GM23338 (cell line): ENCODE results near the gene FAM78A. TPM values are rescaled to one million over a fixed set of nuclear protein-coding genes. Genes with fewer than 3 reads are reported as not detected.
"Not testable (repeated sequence)": the region's sequence is repeated elsewhere in the genome, so short reads cannot be mapped to it uniquely, and the experiment has no call there.

Experiments used
- ATAC-seq: fragments of 200-7000 bp; cut with Tn5 transposase; 3 replicates; pipeline ENCODE4 v1.9.1; 2020
- DNase-seq: peaks from one replicate; pipeline ENCODE4 v3.0.0-alpha.2; 2015; ENCODE audit warnings: low spot score
- H2AFZ ChIP-seq: fragments of 200-600 bp; sonication (generic); 2 replicates; pipeline ENCODE4 v1.8.0; 2016; ENCODE audit warnings: antibody characterized with exemption, mild to moderate bottlenecking, moderate library complexity
- H3F3A ChIP-seq: fragments of 200-600 bp; sonication (generic); replicated peaks from 2 replicates; pipeline ENCODE4 v1.8.0; 2017; ENCODE audit warnings: antibody characterized with exemption, mixed run types, low read depth
- H3K27ac ChIP-seq: fragments of 200-600 bp; sonication (generic); 2 replicates; pipeline ENCODE4 v1.6.1; 2016; ENCODE audit warnings: low read depth
- H3K27me3 ChIP-seq: fragments of 200-600 bp; sonication (generic); 2 replicates; pipeline ENCODE4 v1.8.0; 2016; ENCODE audit warnings: mild to moderate bottlenecking, mixed run types, moderate library complexity; ENCODE audit not compliant: insufficient read depth
- H3K36me3 ChIP-seq: fragments of 200-600 bp; sonication (generic); 2 replicates; pipeline ENCODE4 v1.8.0; 2016; ENCODE audit warnings: mild to moderate bottlenecking; ENCODE audit not compliant: insufficient read depth
- H3K4me1 ChIP-seq: fragments of 200-600 bp; sonication (generic); 2 replicates; pipeline ENCODE4 v1.8.0; 2016; ENCODE audit warnings: mild to moderate bottlenecking, moderate library complexity; ENCODE audit not compliant: insufficient read depth
- H3K4me2 ChIP-seq: fragments of 200-600 bp; sonication (generic); 2 replicates; pipeline ENCODE4 v1.7.1; 2017; ENCODE audit warnings: mixed run types
- H3K4me3 ChIP-seq: fragments of 200-600 bp; sonication (generic); 2 replicates; pipeline ENCODE4 v1.6.1; 2016; ENCODE audit warnings: mixed run types
- H3K79me2 ChIP-seq: fragments of 200-600 bp; sonication (generic); replicated peaks from 2 replicates; pipeline ENCODE4 v1.8.0; 2017; ENCODE audit warnings: mild to moderate bottlenecking; ENCODE audit not compliant: insufficient read depth
- H3K9me2 ChIP-seq: fragments of 200-600 bp; sonication (generic); 2 replicates; pipeline ENCODE4 v1.8.0; 2017; ENCODE audit not compliant: insufficient read depth
- H4K20me1 ChIP-seq: fragments of 200-600 bp; sonication (generic); replicated peaks from 2 replicates; pipeline ENCODE4 v1.8.0; 2017; ENCODE audit warnings: mild to moderate bottlenecking; ENCODE audit not compliant: insufficient read depth
- H3K27ac Mint-ChIP-seq: 2 replicates; pipeline ENCODE4 v1.8.0; 2020; ENCODE audit warnings: inconsistent platforms, mild to moderate bottlenecking, moderate library complexity, mixed read lengths
- H3K27me3 Mint-ChIP-seq: 3 replicates; pipeline ENCODE4 v1.8.0; 2022; ENCODE audit warnings: low read depth, mild to moderate bottlenecking, moderate library complexity, mixed read lengths, inconsistent platforms; ENCODE audit not compliant: insufficient read depth, poor library complexity
- H3K36me3 Mint-ChIP-seq: 3 replicates; pipeline ENCODE4 v1.8.0; 2021; ENCODE audit warnings: low read depth, mild to moderate bottlenecking, inconsistent platforms, moderate library complexity, mixed read lengths
- H3K4me1 Mint-ChIP-seq: 3 replicates; pipeline ENCODE4 v1.8.0; 2020; ENCODE audit warnings: mild to moderate bottlenecking, inconsistent platforms, mixed read lengths
- H3K4me3 Mint-ChIP-seq: 3 replicates; pipeline ENCODE4 v1.8.0; 2021; ENCODE audit warnings: moderate library complexity, mild to moderate bottlenecking, inconsistent platforms, mixed read lengths
- H3K9me3 Mint-ChIP-seq: 3 replicates; pipeline ENCODE4 v1.8.0; 2020; ENCODE audit warnings: moderate library complexity, mild to moderate bottlenecking, inconsistent platforms, mixed read lengths
- CREB1 ChIP-seq: fragments of 250-450 bp; sonication (Bioruptor Pico); IDR thresholded peaks from 2 replicates; pipeline ENCODE4 v1.5.0; 2020; ENCODE audit warnings: low read depth, mild to moderate bottlenecking, moderate library complexity
- EZH2 ChIP-seq: fragments of 200-600 bp; sonication (generic); IDR thresholded peaks from one replicate; pipeline ENCODE4 v1.8.0; 2017; ENCODE audit warnings: antibody characterized with exemption, mild to moderate bottlenecking, low read depth; ENCODE audit not compliant: unreplicated experiment
- EZH2phosphoT487 ChIP-seq: fragments of 200-600 bp; sonication (generic); IDR thresholded peaks from one replicate; pipeline ENCODE4 v1.8.1; 2018; ENCODE audit warnings: antibody characterized with exemption; ENCODE audit not compliant: unreplicated experiment
- JUNB ChIP-seq: IDR thresholded peaks from one replicate; pipeline ENCODE4 v1.6.1; 2016; ENCODE audit warnings: antibody characterized with exemption; ENCODE audit not compliant: unreplicated experiment
- NANOG ChIP-seq: IDR thresholded peaks from 2 replicates; pipeline ENCODE4 v1.6.1; 2016; ENCODE audit warnings: antibody characterized with exemption, borderline replicate concordance
- POLR2AphosphoS5 ChIP-seq: IDR thresholded peaks from 2 replicates; pipeline ENCODE4 v1.6.1; 2016; ENCODE audit warnings: antibody characterized with exemption, low read depth
- STAT1 ChIP-seq: IDR thresholded peaks from one replicate; pipeline ENCODE4 v1.6.1; 2016; ENCODE audit warnings: antibody characterized with exemption; ENCODE audit not compliant: unreplicated experiment
- ZNF114 ChIP-seq: fragments of 250-450 bp; sonication (Bioruptor Pico); IDR thresholded peaks from 2 replicates; pipeline ENCODE4 v1.5.0; 2020; ENCODE audit warnings: mild to moderate bottlenecking, moderate library complexity
- ZNF331 ChIP-seq: fragments of 250-450 bp; sonication (Bioruptor Pico); IDR thresholded peaks from 2 replicates; pipeline ENCODE4 v1.5.0; 2020; ENCODE audit warnings: low read depth, mild to moderate bottlenecking, moderate library complexity
- polyA plus RNA-seq: library from polyadenylated mRNA; unstranded; fragments of >200 nt; fragmentation: Nextera tagmentation; extraction: Ambion mirVana; gene quantifications from 2 replicates; pipeline ENCODE4 v1.2.1, GENCODE V29; 2016
- total RNA-seq: library from RNA; depleted of rRNA; stranded (reverse); fragments of >200 nt; shearing (Covaris generic); gene quantifications from 2 replicates; pipeline ENCODE4 v1.2.3, GENCODE V29; 2014
- TF ChIP-seq, protein P1 (sequence below): IDR thresholded peaks from one replicate; pipeline ENCODE4 v1.6.1; 2018; ENCODE audit warnings: antibody characterized with exemption; ENCODE audit not compliant: unreplicated experiment
- TF ChIP-seq, protein P2 (sequence below): IDR thresholded peaks from 2 replicates; pipeline ENCODE4 v1.6.1; 2016; ENCODE audit warnings: antibody characterized with exemption
- TF ChIP-seq, protein P3 (sequence below), 2 experiments: fragments of 200-600 bp in 1 of 2; sonication (generic) in 1 of 2; conservative IDR thresholded peaks; 2 replicates each; pipeline versions ENCODE4 v1.5.1 to v1.6.1; 2016 to 2017; ENCODE audit warnings: antibody characterized with exemption in 2 of 2, low read depth in 2 of 2, mild to moderate bottlenecking in 2 of 2, moderate library complexity in 1 of 2

FAM78A gene
- total and polyA plus RNA-seq, 2 experiments from 2014 or later: 0.57 to 2.1 TPM

DNA sequence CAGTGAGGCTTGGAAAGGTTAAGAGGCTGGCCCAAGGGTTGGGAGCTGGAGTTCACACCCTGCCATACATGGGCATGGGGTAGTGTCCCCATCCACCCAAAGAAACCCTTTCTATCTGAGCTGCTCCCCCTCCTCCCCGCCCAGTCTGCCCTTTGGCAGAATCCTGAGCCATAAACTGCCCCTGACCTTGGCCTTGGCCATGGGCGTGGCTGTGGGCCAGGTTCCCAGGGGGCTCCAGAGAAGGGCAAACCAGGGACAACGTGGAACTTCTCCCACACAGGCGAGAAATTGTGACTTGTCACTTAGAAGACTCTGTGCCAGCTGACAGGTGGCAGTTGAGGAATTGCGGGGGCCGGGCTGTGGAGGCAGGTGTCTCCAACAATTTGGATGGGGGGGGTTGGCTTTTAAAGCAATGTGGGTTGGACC is 4.8 kb downstream of the FAM78A start:
- Histone ChIP-seq H3K27me3 (peaks cover 17% of the 10 kb centered on the region), H3K36me3 (no peaks in the 10 kb centered on the region), H2AFZ (no peak overlapping the region), H3F3A (peaks cover 14% of the 10 kb centered on the region; the same call in 1 of the 2 replicates), H3K79me2 (no peaks in the 10 kb centered on the region), H3K4me1 (peaks cover 12% of the 10 kb centered on the region; the same call in 1 of the 2 replicates), H3K4me2 (no peak overlapping the region), H3K9me2 (no peaks in the 10 kb centered on the region), H4K20me1 (no peaks in the 10 kb centered on the region), H3K27ac (no peak overlapping the region), H3K4me3 (no peak overlapping the region)
- H3K9me3 Mint-ChIP-seq: no peaks in the 10 kb centered on the region
- peaks cover 37% of the 10 kb centered on the region for H3K4me1 Mint-ChIP-seq
- no peaks in the 10 kb centered on the region for H3K36me3 Mint-ChIP-seq
- DNase-seq: no peak
- H3K4me3 Mint-ChIP-seq: no peak overlapping the region
- H3K27ac Mint-ChIP-seq: no peak overlapping the region
- no peak for ATAC-seq
- H3K27me3 Mint-ChIP-seq: peaks cover 17% of the 10 kb centered on the region
- TF ChIP-seq STAT1 (no peak), CREB1 (CRISPR knock-in tag) (no peak), EZH2phosphoT487 (no peak), ZNF114 (CRISPR knock-in tag) (no peak), JUNB (no peak), NANOG (no peak), POLR2AphosphoS5 (no peak), ZNF331 (CRISPR knock-in tag) (no peak), EZH2 (no peak)
- TF ChIP-seq, protein P1, sequence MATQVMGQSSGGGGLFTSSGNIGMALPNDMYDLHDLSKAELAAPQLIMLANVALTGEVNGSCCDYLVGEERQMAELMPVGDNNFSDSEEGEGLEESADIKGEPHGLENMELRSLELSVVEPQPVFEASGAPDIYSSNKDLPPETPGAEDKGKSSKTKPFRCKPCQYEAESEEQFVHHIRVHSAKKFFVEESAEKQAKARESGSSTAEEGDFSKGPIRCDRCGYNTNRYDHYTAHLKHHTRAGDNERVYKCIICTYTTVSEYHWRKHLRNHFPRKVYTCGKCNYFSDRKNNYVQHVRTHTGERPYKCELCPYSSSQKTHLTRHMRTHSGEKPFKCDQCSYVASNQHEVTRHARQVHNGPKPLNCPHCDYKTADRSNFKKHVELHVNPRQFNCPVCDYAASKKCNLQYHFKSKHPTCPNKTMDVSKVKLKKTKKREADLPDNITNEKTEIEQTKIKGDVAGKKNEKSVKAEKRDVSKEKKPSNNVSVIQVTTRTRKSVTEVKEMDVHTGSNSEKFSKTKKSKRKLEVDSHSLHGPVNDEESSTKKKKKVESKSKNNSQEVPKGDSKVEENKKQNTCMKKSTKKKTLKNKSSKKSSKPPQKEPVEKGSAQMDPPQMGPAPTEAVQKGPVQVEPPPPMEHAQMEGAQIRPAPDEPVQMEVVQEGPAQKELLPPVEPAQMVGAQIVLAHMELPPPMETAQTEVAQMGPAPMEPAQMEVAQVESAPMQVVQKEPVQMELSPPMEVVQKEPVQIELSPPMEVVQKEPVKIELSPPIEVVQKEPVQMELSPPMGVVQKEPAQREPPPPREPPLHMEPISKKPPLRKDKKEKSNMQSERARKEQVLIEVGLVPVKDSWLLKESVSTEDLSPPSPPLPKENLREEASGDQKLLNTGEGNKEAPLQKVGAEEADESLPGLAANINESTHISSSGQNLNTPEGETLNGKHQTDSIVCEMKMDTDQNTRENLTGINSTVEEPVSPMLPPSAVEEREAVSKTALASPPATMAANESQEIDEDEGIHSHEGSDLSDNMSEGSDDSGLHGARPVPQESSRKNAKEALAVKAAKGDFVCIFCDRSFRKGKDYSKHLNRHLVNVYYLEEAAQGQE: no peak
- TF ChIP-seq, protein P2, sequence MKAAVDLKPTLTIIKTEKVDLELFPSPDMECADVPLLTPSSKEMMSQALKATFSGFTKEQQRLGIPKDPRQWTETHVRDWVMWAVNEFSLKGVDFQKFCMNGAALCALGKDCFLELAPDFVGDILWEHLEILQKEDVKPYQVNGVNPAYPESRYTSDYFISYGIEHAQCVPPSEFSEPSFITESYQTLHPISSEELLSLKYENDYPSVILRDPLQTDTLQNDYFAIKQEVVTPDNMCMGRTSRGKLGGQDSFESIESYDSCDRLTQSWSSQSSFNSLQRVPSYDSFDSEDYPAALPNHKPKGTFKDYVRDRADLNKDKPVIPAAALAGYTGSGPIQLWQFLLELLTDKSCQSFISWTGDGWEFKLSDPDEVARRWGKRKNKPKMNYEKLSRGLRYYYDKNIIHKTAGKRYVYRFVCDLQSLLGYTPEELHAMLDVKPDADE: no peak
- TF ChIP-seq, protein P3, sequence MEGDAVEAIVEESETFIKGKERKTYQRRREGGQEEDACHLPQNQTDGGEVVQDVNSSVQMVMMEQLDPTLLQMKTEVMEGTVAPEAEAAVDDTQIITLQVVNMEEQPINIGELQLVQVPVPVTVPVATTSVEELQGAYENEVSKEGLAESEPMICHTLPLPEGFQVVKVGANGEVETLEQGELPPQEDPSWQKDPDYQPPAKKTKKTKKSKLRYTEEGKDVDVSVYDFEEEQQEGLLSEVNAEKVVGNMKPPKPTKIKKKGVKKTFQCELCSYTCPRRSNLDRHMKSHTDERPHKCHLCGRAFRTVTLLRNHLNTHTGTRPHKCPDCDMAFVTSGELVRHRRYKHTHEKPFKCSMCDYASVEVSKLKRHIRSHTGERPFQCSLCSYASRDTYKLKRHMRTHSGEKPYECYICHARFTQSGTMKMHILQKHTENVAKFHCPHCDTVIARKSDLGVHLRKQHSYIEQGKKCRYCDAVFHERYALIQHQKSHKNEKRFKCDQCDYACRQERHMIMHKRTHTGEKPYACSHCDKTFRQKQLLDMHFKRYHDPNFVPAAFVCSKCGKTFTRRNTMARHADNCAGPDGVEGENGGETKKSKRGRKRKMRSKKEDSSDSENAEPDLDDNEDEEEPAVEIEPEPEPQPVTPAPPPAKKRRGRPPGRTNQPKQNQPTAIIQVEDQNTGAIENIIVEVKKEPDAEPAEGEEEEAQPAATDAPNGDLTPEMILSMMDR (conservative IDR thresholded peaks at IDR 0.05; ENCODE audit: low read depth in 2 of 2): no peak

DNA sequence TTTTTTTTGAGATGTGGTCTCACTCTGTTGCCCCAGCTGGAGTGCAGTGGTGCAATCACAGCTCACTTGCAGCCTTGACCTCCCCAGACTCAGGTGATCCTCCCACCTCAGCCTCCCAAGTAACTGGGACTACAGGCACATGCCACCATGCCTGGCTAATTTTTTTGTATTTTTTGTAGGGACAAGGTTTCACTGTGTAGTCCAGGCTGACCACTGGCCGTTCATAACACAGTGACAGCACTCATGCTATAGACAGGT is 5.4 kb downstream of the FAM78A start:
- not testable (repeated sequence) for H3K4me1 ChIP-seq, H3K9me2 ChIP-seq, H4K20me1 ChIP-seq, H3K27ac Mint-ChIP-seq, ATAC-seq, H3K36me3 ChIP-seq, H3K9me3 Mint-ChIP-seq, H3K4me2 ChIP-seq, H3K4me3 Mint-ChIP-seq, H2AFZ ChIP-seq, H3F3A ChIP-seq, DNase-seq, H3K4me3 ChIP-seq, H3K27ac ChIP-seq, H3K79me2 ChIP-seq, H3K36me3 Mint-ChIP-seq
- peaks cover 32% of the 10 kb centered on the region for H3K4me1 Mint-ChIP-seq
- H3K27me3 Mint-ChIP-seq: peaks cover 14% of the 10 kb centered on the region
- peaks cover 11% of the 10 kb centered on the region for H3K27me3 ChIP-seq
